ENCODE measurements around the gene IL17RB. TPM values are rescaled to one million over a fixed set of nuclear protein-coding genes. Genes with fewer than 3 reads are reported as not detected.
A peak's percentile ranks its signal among the peaks of the same experiment; 100 is the strongest.

Gene IL17RB
- total RNA-seq, 1 donor from 2014 or later = not detected

- no peak for DNase-seq (ENCODE audit: extremely low spot score in 2 of 2)
- Histone ChIP-seq H3K9me3 (no peaks in the 10 kb centered on the region), H3K4me1 (peaks cover 18% of the 10 kb centered on the region), H3K36me3 (no peaks in the 10 kb centered on the region), H3K4me3 (no peak overlapping the region), H3K27ac (peak overlapping the region; percentile 37), H3K27me3 (no peaks in the 10 kb centered on the region)
- intact Hi-C loops (cut with DNase I) = no loop called here
- TF ChIP-seq POLR2AphosphoS5 (IDR thresholded peaks at IDR 0.05; ENCODE audit: insufficient read depth in 1 of 2, low read depth in 1 of 2) (no peak), POLR2A (IDR thresholded peaks at IDR 0.05) (no peak), CTCF (IDR thresholded peaks at IDR 0.05) (no peak)
These were observed 2.9 kb upstream of the IL17RB start for GRCh38 chr3:53843195-53844177.

GRCh38 chr3:53844262-53845102, 1.9 kb upstream of the IL17RB start:
- no peaks in the 10 kb centered on the region for H3K27me3 ChIP-seq
- no peak overlapping the region for H3K4me3 ChIP-seq
- intact Hi-C loops (cut with DNase I) = no loop called here
- no peaks in the 10 kb centered on the region for H3K9me3 ChIP-seq
- peak overlapping the region; percentile 2 for H3K27ac ChIP-seq
- H3K36me3 ChIP-seq = no peaks in the 10 kb centered on the region
- peaks cover 18% of the 10 kb centered on the region for H3K4me1 ChIP-seq
- no peak for DNase-seq (ENCODE audit: extremely low spot score in 2 of 2)
- TF ChIP-seq POLR2AphosphoS5 (IDR thresholded peaks at IDR 0.05; ENCODE audit: insufficient read depth in 1 of 2, low read depth in 1 of 2) = no peak
- no peak for TF ChIP-seq POLR2A (IDR thresholded peaks at IDR 0.05)
- no peak for TF ChIP-seq CTCF (IDR thresholded peaks at IDR 0.05)

- peak overlapping the region; percentile 70 for H3K27ac ChIP-seq
- H3K4me3 ChIP-seq = peak overlapping the region; percentile 60 to 81
- TF ChIP-seq POLR2A (IDR thresholded peaks at IDR 0.05) (no peak), CTCF (IDR thresholded peaks at IDR 0.05) (no peak), POLR2AphosphoS5 (IDR thresholded peaks at IDR 0.05; ENCODE audit: insufficient read depth in 1 of 2, low read depth in 1 of 2) (no peak)
- peaks cover 18% of the 10 kb centered on the region for H3K4me1 ChIP-seq
- H3K36me3 ChIP-seq = no peaks in the 10 kb centered on the region
- H3K27me3 ChIP-seq = no peaks in the 10 kb centered on the region
- intact Hi-C loops (cut with DNase I) = no loop called here
- no peaks in the 10 kb centered on the region for H3K9me3 ChIP-seq
- no peak for DNase-seq (ENCODE audit: extremely low spot score in 2 of 2)
These were observed 1.1 kb upstream of the IL17RB start for GRCh38 chr3:53845103-53845880.

GRCh38 chr3:53845881-53846133, 561 bp upstream of the IL17RB start:
- H3K4me1 ChIP-seq = peaks cover 18% of the 10 kb centered on the region
- no peaks in the 10 kb centered on the region for H3K27me3 ChIP-seq
- intact Hi-C loops (cut with DNase I) = no loop called here
- TF ChIP-seq CTCF (IDR thresholded peaks at IDR 0.05) (no peak), POLR2A (IDR thresholded peaks at IDR 0.05) (no peak), POLR2AphosphoS5 (IDR thresholded peaks at IDR 0.05; ENCODE audit: insufficient read depth in 1 of 2, low read depth in 1 of 2) (no peak)
- no peaks in the 10 kb centered on the region for H3K9me3 ChIP-seq
- H3K36me3 ChIP-seq = no peaks in the 10 kb centered on the region
- peak overlapping the region; percentile 60 to 81 for H3K4me3 ChIP-seq
- peak overlapping the region; percentile 70 for H3K27ac ChIP-seq
- no peak for DNase-seq (ENCODE audit: extremely low spot score in 2 of 2)
